ENCODE results near the gene SLC6A9.

Gene SLC6A9

DNA sequence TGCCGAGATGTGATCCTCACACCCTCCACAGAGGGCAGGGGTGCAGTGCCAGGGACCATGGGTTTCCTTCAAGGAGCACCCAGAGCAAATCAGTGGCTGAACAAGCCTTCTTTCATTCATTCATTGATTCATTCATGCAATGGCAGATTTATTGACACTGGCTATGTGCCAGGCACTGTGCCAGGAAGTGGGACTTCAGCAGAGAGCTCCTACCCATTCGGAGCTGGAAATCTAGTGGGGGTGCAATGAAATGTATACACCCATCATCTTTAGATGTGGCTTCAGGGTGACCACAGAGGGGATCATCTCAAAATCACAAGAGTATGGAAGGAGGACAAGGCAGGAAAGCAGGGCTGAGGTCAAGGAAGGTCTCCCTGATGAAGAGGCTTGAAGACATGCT, 18.9 kb downstream of the SLC6A9 start:
- no peak for TF ChIP-seq CTCF (IDR thresholded peaks at IDR 0.05; ENCODE audit: insufficient read depth, low read depth, low read length, missing control alignments)
- no peak for DNase-seq (ENCODE audit: low read depth)
- H3K4me3 ChIP-seq (ENCODE audit: low read length) = no peak overlapping the region

GRCh38 chr1:44010935-44011471, 20.3 kb downstream of the SLC6A9 start:
- H3K4me3 ChIP-seq (ENCODE audit: low read length) = no peak overlapping the region
- DNase-seq (ENCODE audit: low read depth) = no peak
- no peak for TF ChIP-seq CTCF (IDR thresholded peaks at IDR 0.05; ENCODE audit: insufficient read depth, low read depth, low read length, missing control alignments)

DNA sequence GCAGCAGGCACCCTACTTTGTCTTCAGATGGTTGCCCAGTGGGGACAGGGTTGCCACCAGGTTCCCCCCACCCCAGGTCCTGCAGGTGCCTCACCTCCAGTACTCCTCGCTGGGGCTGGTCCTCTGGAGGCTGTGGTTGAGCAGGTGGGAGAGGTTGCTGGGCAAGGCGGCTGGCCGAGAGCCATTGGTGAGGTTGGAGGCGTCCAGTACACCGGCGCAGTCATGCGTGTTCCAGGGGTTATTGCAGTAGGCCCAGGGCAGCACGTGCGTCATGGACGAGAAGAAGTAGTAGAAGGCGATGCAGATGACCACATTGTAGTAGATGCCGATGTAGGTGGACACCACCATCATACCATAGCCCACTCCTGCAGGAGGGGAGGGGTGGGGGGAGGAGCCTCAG, 23.0 kb downstream of the SLC6A9 start:
- no peak overlapping the region for H3K4me3 ChIP-seq (ENCODE audit: low read length)
- no peak for TF ChIP-seq CTCF (IDR thresholded peaks at IDR 0.05; ENCODE audit: insufficient read depth, low read depth, low read length, missing control alignments)
- no peak for DNase-seq (ENCODE audit: low read depth)

DNA sequence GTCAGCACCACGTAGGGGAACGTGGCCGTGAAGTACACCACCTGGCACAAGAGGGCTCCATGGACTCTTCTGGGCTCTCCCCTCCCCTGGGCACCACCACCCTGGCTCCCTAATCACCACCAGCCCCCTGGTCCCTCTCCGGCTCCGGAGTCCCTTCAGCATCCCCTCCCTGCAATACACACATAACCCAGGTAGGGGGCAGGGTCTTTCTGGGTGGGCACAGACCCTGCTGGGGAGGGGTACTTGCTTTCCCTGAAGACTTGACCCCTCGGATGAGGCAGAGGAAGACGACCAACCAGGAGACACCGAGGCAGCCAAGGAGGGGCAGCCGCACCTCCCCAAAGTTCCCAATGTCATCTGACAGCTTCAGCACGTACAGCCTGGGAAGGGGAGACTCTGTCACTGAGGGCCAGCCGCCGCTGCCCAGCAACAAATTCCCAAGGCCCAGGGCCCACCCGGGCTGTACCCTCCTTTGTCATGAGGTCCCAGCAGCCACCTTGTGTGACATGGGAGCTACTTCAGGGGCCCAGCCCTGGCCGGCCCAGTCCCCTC, 28.6 kb downstream of the SLC6A9 start:
- H3K4me3 ChIP-seq (ENCODE audit: low read length) = no peak overlapping the region
- TF ChIP-seq CTCF (IDR thresholded peaks at IDR 0.05; ENCODE audit: insufficient read depth, low read depth, low read length, missing control alignments) = peak; percentile 23
- DNase-seq (ENCODE audit: low read depth) = no peak

- H3K4me3 ChIP-seq (ENCODE audit: low read length) = no peak overlapping the region
Observed at GRCh38 chr1:44002165-44002564, 29.1 kb downstream of the SLC6A9 start.

DNA sequence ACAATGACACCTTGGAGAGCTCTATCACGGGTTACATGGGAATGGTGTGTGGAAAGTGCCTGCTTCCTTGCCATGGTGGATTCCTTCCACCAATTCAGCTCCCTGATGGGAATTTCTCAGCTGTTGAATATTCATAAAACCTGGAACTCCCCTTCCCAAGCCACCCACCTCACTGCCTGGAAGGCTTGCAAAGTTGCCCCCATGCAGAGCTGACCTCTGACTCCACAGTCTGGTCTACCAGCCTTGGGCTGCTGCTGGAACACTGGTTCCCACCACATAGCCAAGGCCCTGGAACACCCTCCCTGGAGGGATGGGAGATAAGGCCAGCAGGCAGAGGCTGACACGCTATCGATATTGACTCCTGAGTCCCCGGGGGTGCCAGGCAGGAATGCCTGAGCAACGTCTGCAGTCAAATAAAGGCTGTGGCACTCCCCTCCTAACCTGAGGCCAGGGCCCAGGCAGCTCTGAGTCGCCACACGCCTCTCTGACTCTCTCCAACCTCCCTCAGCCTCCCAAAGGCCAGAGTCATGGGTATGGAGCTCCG, 31.1 kb downstream of the SLC6A9 start:
- no peak overlapping the region for H3K4me3 ChIP-seq (ENCODE audit: low read length)
- no peak for TF ChIP-seq CTCF (IDR thresholded peaks at IDR 0.05; ENCODE audit: insufficient read depth, low read depth, low read length, missing control alignments)
- DNase-seq (ENCODE audit: low read depth) = no peak

More at GRCh38 chr1:44002165-44002564, 29.1 kb downstream of the SLC6A9 start:
- DNase-seq (ENCODE audit: low read depth) = no peak
- TF ChIP-seq CTCF (IDR thresholded peaks at IDR 0.05; ENCODE audit: insufficient read depth, low read depth, low read length, missing control alignments) = no peak

DNA sequence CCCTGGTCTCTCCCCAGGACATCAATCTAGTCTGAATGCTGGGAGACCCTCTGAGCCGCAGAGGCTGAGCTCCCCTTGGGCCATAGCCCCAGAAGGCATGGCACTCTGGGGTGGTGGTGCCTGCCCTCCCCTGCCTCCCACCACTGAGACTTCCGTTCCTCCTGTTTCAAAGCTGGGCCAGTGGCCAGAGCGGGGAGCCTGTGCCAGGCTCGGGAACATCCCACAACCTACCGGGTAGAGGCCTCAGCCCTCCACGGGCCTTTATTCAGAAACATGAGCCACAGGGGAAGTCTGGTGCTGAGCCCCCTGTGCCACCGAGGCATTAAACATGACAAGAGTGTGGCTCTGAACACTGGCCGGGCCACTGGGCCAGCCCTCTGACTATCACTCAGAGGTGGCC, 31.8 kb downstream of the SLC6A9 start:
- DNase-seq (ENCODE audit: low read depth) = no peak
- no peak overlapping the region for H3K4me3 ChIP-seq (ENCODE audit: low read length)
- no peak for TF ChIP-seq CTCF (IDR thresholded peaks at IDR 0.05; ENCODE audit: insufficient read depth, low read depth, low read length, missing control alignments)
